ENCODE results near the gene PIWIL4.
A peak's percentile ranks its signal among the peaks of the same experiment; 100 is the strongest.
"Not testable (repeated sequence)": the region's sequence is repeated elsewhere in the genome, so short reads cannot be mapped to it uniquely, and the experiment has no call there.

The PIWIL4 gene

GRCh38 chr11:94549146-94549545, 18.0 kb upstream of the PIWIL4 start:
- no peak for DNase-seq

- DNase-seq, result no peak
Observed at GRCh38 chr11:94550513-94550912, 16.7 kb upstream of the PIWIL4 start.

GRCh38 chr11:94553938-94554337, 13.2 kb upstream of the PIWIL4 start:
- DNase-seq, result peak; percentile 70

- not testable (repeated sequence) for DNase-seq
Observed at GRCh38 chr11:94555752-94556329, 11.3 kb upstream of the PIWIL4 start.

- DNase-seq, result peak; percentile 59
Observed at GRCh38 chr11:94557421-94557820, 9.7 kb upstream of the PIWIL4 start.

- peak; percentile 51 for DNase-seq
Observed at GRCh38 chr11:94557992-94558391, 9.2 kb upstream of the PIWIL4 start.

- DNase-seq, result no peak
Observed at GRCh38 chr11:94558468-94558867, 8.7 kb upstream of the PIWIL4 start.

- DNase-seq, result no peak
Observed at GRCh38 chr11:94558932-94559331, 8.2 kb upstream of the PIWIL4 start.

- DNase-seq, result no peak
Observed at GRCh38 chr11:94559361-94559760, 7.8 kb upstream of the PIWIL4 start.

GRCh38 chr11:94560834-94561233, 6.3 kb upstream of the PIWIL4 start:
- no peak for DNase-seq

- peak; percentile 76 for DNase-seq
Observed at GRCh38 chr11:94563176-94563847, 3.9 kb upstream of the PIWIL4 start.

- no peak for DNase-seq
Observed at GRCh38 chr11:94563848-94564467, 3.2 kb upstream of the PIWIL4 start.

GRCh38 chr11:94568200-94568599, 1.0 kb downstream of the PIWIL4 start:
- no peak for DNase-seq

- no peak for DNase-seq
Observed at GRCh38 chr11:94568717-94569116, 1.5 kb downstream of the PIWIL4 start.

- DNase-seq, result not testable (repeated sequence)
Observed at GRCh38 chr11:94572975-94573374, 5.8 kb downstream of the PIWIL4 start.

GRCh38 chr11:94574193-94574961, 7.2 kb downstream of the PIWIL4 start:
- peak; percentile 84 for DNase-seq

- DNase-seq, result no peak
Observed at GRCh38 chr11:94576306-94576705, 9.1 kb downstream of the PIWIL4 start.

- no peak for DNase-seq
Observed at GRCh38 chr11:94577841-94578240, 10.7 kb downstream of the PIWIL4 start.

GRCh38 chr11:94581926-94582325, 14.8 kb downstream of the PIWIL4 start:
- DNase-seq, result no peak

- DNase-seq, result no peak
Observed at GRCh38 chr11:94583213-94583865, 16.2 kb downstream of the PIWIL4 start.

GRCh38 chr11:94583866-94584500, 16.8 kb downstream of the PIWIL4 start:
- DNase-seq, result no peak

- DNase-seq, result no peak
Observed at GRCh38 chr11:94584978-94585377, 17.8 kb downstream of the PIWIL4 start.

- DNase-seq, result no peak
Observed at GRCh38 chr11:94585399-94585798, 18.2 kb downstream of the PIWIL4 start.
